Aorta (tissue), 5 donors: Measurements from ENCODE around the gene ATP5PO. TPM values are rescaled to one million over a fixed set of nuclear protein-coding genes. Genes with fewer than 3 reads are reported as not detected.
"Not testable (repeated sequence)": the region's sequence is repeated elsewhere in the genome, so short reads cannot be mapped to it uniquely, and the experiment has no call there.

Experiments
- ATAC-seq: fragments of 200-7000 bp; cut with Tn5 transposase; one replicate; pipeline ENCODE4 v1.9.1; 2022; ENCODE audit warnings: moderate library complexity; ENCODE audit not compliant: low FRiP score
- DNase-seq, 2 donors: peaks; one replicate each; pipeline ENCODE4 v3.0.0-alpha.2; 2020
- H3K27ac ChIP-seq, 2 donors: one replicate each; pipeline ENCODE4 v1.5.1; 2013; ENCODE audit warnings: low read length in 2 of 2, mild to moderate bottlenecking in 2 of 2, moderate library complexity in 2 of 2, control low read depth in 1 of 2, inconsistent platforms in 1 of 2, low read depth in 1 of 2
- H3K27me3 ChIP-seq, 2 donors: one replicate each; pipeline ENCODE4 v1.6.1; 2013; ENCODE audit warnings: control low read depth in 1 of 2, low read length in 1 of 2, mild to moderate bottlenecking in 1 of 2, moderate library complexity in 1 of 2; ENCODE audit not compliant: insufficient read depth in 2 of 2, control insufficient read depth in 1 of 2
- H3K36me3 ChIP-seq, 2 donors: one replicate each; pipeline ENCODE4 v1.6.1; 2013; ENCODE audit warnings: control low read depth in 1 of 2, low read length in 1 of 2, mild to moderate bottlenecking in 1 of 2; ENCODE audit not compliant: insufficient read depth in 2 of 2, control insufficient read depth in 1 of 2
- H3K4me1 ChIP-seq, 2 donors: one replicate each; pipeline ENCODE4 v1.6.1; 2013; ENCODE audit warnings: low read length in 2 of 2, control low read depth in 1 of 2, mild to moderate bottlenecking in 1 of 2, moderate library complexity in 1 of 2; ENCODE audit not compliant: insufficient read depth in 2 of 2, control insufficient read depth in 1 of 2
- H3K4me3 ChIP-seq, 2 donors: one replicate each; pipeline ENCODE4 v1.5.1; 2013; ENCODE audit warnings: low read length in 2 of 2, control low read depth in 1 of 2, mild to moderate bottlenecking in 1 of 2
- H3K9me3 ChIP-seq: one replicate; pipeline ENCODE4 v1.6.1; 2013; ENCODE audit warnings: mild to moderate bottlenecking, low read length; ENCODE audit not compliant: control insufficient read depth
- WGBS, 2 donors: extraction: QIAGEN DNeasy Blood & Tissue Kit; methylation state at CpG; one replicate each; pipeline ENCODE4 v1.1.7; 2013; 5-methylcytosine and 5-hydroxymethylcytosine counted together
- intact Hi-C, 2 donors: fragments of 100-400 bp; cut with DNase I; formaldehyde crosslinking; loops; one replicate each; pipeline versions ENCODE4 v1.14.2 to v1.15.0; 2022
- polyA plus RNA-seq, 2 donors: library from polyadenylated mRNA; stranded (reverse); fragments of 200-250 nt; gene quantifications; one replicate each; pipeline ENCODE4 v1.2.3, GENCODE V29; 2013
- total RNA-seq, 2 donors: library from RNA; stranded (reverse); fragmentation: NEBNext Ultra II Directional; extraction: Animal tissue kit (Norgen Biotek cat#: 25700); gene quantifications; one replicate each; pipeline ENCODE4 v1.2.1, GENCODE V29; 2021
- donor health status: healthy with polysubstance abuse.
- donor health status: Bipolar disorder and iron deficiency.
- donor health status: DM: no; HTN: no; CAD: no.
- donor health status: DM: no; HTN: no; CAD: no.
- donor health status: DM: yes; HTN: yes; CAD: no.

Gene ATP5PO
- total and polyA plus RNA-seq, 4 donors: 112 to 461 (median 177) TPM

- H3K36me3 ChIP-seq: no peaks in the 10 kb centered on the region
- DNase-seq (peak; percentile 12 to 71), ATAC-seq (no peak)
- no peak overlapping the region for H3K27ac ChIP-seq
- 93 to 95% methylated on average over 20 of the region's 20 CpGs for WGBS, 2 donors
- intact Hi-C loops: no loop called here
- no peak overlapping the region for H3K4me3 ChIP-seq
- H3K9me3 ChIP-seq: no peaks in the 10 kb centered on the region
- no peaks in the 10 kb centered on the region for H3K4me1 ChIP-seq
- no peaks in the 10 kb centered on the region for H3K27me3 ChIP-seq
These were observed 40.4 kb downstream of the ATP5PO start for GRCh38 chr21:33875026-33875695.

- ATAC-seq (no peak), DNase-seq (peak; percentile 4 to 46)
- Histone ChIP-seq H3K4me1 (no peaks in the 10 kb centered on the region), H3K27me3 (no peaks in the 10 kb centered on the region), H3K9me3 (no peaks in the 10 kb centered on the region), H3K4me3 (no peak overlapping the region), H3K36me3 (no peaks in the 10 kb centered on the region), H3K27ac (no peak overlapping the region)
- intact Hi-C loops: no loop called here
- WGBS, 2 donors: 97 to 98% methylated on average over 7 of the region's 7 CpGs
These were observed 41.4 kb downstream of the ATP5PO start for GRCh38 chr21:33874161-33874560.

GRCh38 chr21:33872881-33873515, 42.6 kb downstream of the ATP5PO start:
- no peak for ATAC-seq
- WGBS, 2 donors: 94 to 96% methylated on average over 4 of the region's 4 CpGs
- Histone ChIP-seq H3K36me3 (no peaks in the 10 kb centered on the region), H3K27me3 (no peaks in the 10 kb centered on the region), H3K4me1 (no peaks in the 10 kb centered on the region), H3K9me3 (no peaks in the 10 kb centered on the region), H3K27ac (no peak overlapping the region), H3K4me3 (no peak overlapping the region)
- DNase-seq: no peak
- intact Hi-C loops: no loop called here

GRCh38 chr21:33871171-33871570, 44.4 kb downstream of the ATP5PO start:
- no peaks in the 10 kb centered on the region for H3K4me1 ChIP-seq
- 88 to 91% methylated on average over 5 of the region's 5 CpGs for WGBS, 2 donors
- H3K9me3 ChIP-seq: no peaks in the 10 kb centered on the region
- DNase-seq (no peak), ATAC-seq (no peak)
- no peaks in the 10 kb centered on the region for H3K36me3 ChIP-seq
- H3K27ac ChIP-seq: no peak overlapping the region
- intact Hi-C loops: no loop called here
- H3K27me3 ChIP-seq: no peaks in the 10 kb centered on the region
- no peak overlapping the region for H3K4me3 ChIP-seq

GRCh38 chr21:33870768-33871167, 44.8 kb downstream of the ATP5PO start:
- no peaks in the 10 kb centered on the region for H3K4me1 ChIP-seq
- ATAC-seq (no peak), DNase-seq (no peak)
- intact Hi-C loops: no loop called here
- H3K9me3 ChIP-seq: no peaks in the 10 kb centered on the region
- H3K27me3 ChIP-seq: no peaks in the 10 kb centered on the region
- no peak overlapping the region for H3K4me3 ChIP-seq
- H3K36me3 ChIP-seq: no peaks in the 10 kb centered on the region
- no peak overlapping the region for H3K27ac ChIP-seq
- 84% methylated on average over 4 of the region's 4 CpGs for WGBS, 2 donors

GRCh38 chr21:33869873-33870272, 45.7 kb downstream of the ATP5PO start:
- Histone ChIP-seq H3K36me3 (no peaks in the 10 kb centered on the region), H3K9me3 (no peaks in the 10 kb centered on the region), H3K4me3 (no peak overlapping the region), H3K27ac (no peak overlapping the region), H3K4me1 (no peaks in the 10 kb centered on the region), H3K27me3 (no peaks in the 10 kb centered on the region)
- ATAC-seq: no peak
- no peak for DNase-seq
- intact Hi-C loops: no loop called here

- H3K27me3 ChIP-seq, DNase-seq, intact Hi-C loops, H3K9me3 ChIP-seq, H3K4me1 ChIP-seq, H3K36me3 ChIP-seq, H3K4me3 ChIP-seq, ATAC-seq, H3K27ac ChIP-seq: not testable (repeated sequence)
- 70 to 80% methylated on average over 11 to 13 of the region's 13 CpGs for WGBS, 2 donors
These were observed 47.7 kb downstream of the ATP5PO start for GRCh38 chr21:33867868-33868267.

- ATAC-seq: no peak
- intact Hi-C loops: no loop called here
- 89 to 91% methylated on average over 2 of the region's 2 CpGs for WGBS, 2 donors
These were observed 48.8 kb downstream of the ATP5PO start for GRCh38 chr21:33866826-33867225.

GRCh38 chr21:33865996-33866575, 49.5 kb downstream of the ATP5PO start:
- no peaks in the 10 kb centered on the region for H3K4me1 ChIP-seq
- DNase-seq (no peak), ATAC-seq (no peak)
- intact Hi-C loops: no loop called here
- no peaks in the 10 kb centered on the region for H3K36me3 ChIP-seq
- WGBS, 2 donors: 86% methylated on average over 8 of the region's 8 CpGs
- H3K27ac ChIP-seq: no peak overlapping the region
- no peak overlapping the region for H3K4me3 ChIP-seq
- H3K9me3 ChIP-seq: no peaks in the 10 kb centered on the region
- no peaks in the 10 kb centered on the region for H3K27me3 ChIP-seq

More at GRCh38 chr21:33866826-33867225, 48.8 kb downstream of the ATP5PO start:
- Histone ChIP-seq H3K4me3 (no peak overlapping the region), H3K9me3 (no peaks in the 10 kb centered on the region), H3K36me3 (no peaks in the 10 kb centered on the region), H3K4me1 (no peaks in the 10 kb centered on the region), H3K27me3 (no peaks in the 10 kb centered on the region), H3K27ac (no peak overlapping the region)
- peak in 1 of 2 donors; percentile 5 for DNase-seq
